K562 (cell line): ENCODE measurements around the gene PUDP. TPM values are rescaled to one million over a fixed set of nuclear protein-coding genes. Genes with fewer than 3 reads are reported as not detected.

Experiments
- CHD4 ChIP-seq: fragments of 200-600 bp; sonication (generic); IDR thresholded peaks from 3 replicates; pipeline ENCODE4 v1.6.1; 2012; ENCODE audit warnings: low read depth, mild to moderate bottlenecking, mixed read lengths, low read length, inconsistent platforms; ENCODE audit not compliant: insufficient read depth, insufficient replicate concordance, poor library complexity, severe bottlenecking
- FOXJ2 ChIP-seq: fragments of 200-800 bp; sonication (Bioruptor generic); IDR thresholded peaks from 2 replicates; pipeline ENCODE4 v1.6.1; 2016; ENCODE audit warnings: missing genetic modification characterization, missing compliant biosample characterization
- KAT8 ChIP-seq: fragments of 450-650 bp; IDR thresholded peaks from 2 replicates; pipeline ENCODE4 v1.6.1; 2016; ENCODE audit warnings: low read depth, mild to moderate bottlenecking
- MYC ChIP-seq, 2 experiments: fragments of 250-450 bp in 1 of 2; sonication (Bioruptor Pico) in 1 of 2; IDR thresholded peaks; 2 replicates each; pipeline versions ENCODE4 v1.5.1 to v1.6.1; 2012 to 2021; ENCODE audit warnings: low read depth in 2 of 2, borderline replicate concordance in 1 of 2, improper control_type of control experiment in 1 of 2, low read length in 1 of 2, mild to moderate bottlenecking in 1 of 2, moderate library complexity in 1 of 2
- NCOA1 ChIP-seq: fragments of 450-650 bp; IDR thresholded peaks from 2 replicates; pipeline ENCODE4 v1.6.1; 2016; ENCODE audit warnings: low read depth
- NFIC ChIP-seq: fragments of 450-650 bp; IDR thresholded peaks from 2 replicates; pipeline ENCODE4 v1.6.1; 2017; ENCODE audit warnings: mild to moderate bottlenecking, inconsistent platforms
- NONO ChIP-seq, 2 experiments: fragments of 200-400 bp in 1 of 2; fragments of 450-650 bp in 1 of 2; formaldehyde crosslinking in 1 of 2; IDR thresholded peaks; 2 replicates each; pipeline ENCODE4 v1.6.1; 2017; ENCODE audit warnings: low read depth in 2 of 2, mild to moderate bottlenecking in 2 of 2, moderate library complexity in 2 of 2, low read length in 1 of 2
- SETDB1 ChIP-seq: IDR thresholded peaks from one replicate; pipeline ENCODE4 v1.6.1; 2012; ENCODE audit warnings: low read length, control low read depth, inconsistent platforms
- SIN3B ChIP-seq: fragments of 450-650 bp; IDR thresholded peaks from 2 replicates; pipeline ENCODE4 v1.6.1; 2017; ENCODE audit warnings: low read depth, mild to moderate bottlenecking, moderate library complexity
- SIRT6 ChIP-seq: IDR thresholded peaks from one replicate; pipeline ENCODE4 v1.6.1; 2012; ENCODE audit warnings: low read depth, mild to moderate bottlenecking, control low read depth, inconsistent platforms, low read length, moderate library complexity
- SMARCE1 ChIP-seq: fragments of 450-650 bp; IDR thresholded peaks from 2 replicates; pipeline ENCODE4 v1.7.1; 2016; ENCODE audit warnings: mild to moderate bottlenecking
- SOX6 ChIP-seq: fragments of 450-650 bp; IDR thresholded peaks from 2 replicates; pipeline ENCODE4 v1.6.1; 2014; ENCODE audit warnings: mild to moderate bottlenecking
- SREBF2 ChIP-seq: sonication (generic); formaldehyde crosslinking; IDR thresholded peaks from 2 replicates; pipeline ENCODE4 v1.4.0; 2020; ENCODE audit warnings: mild to moderate bottlenecking, missing genetic modification reagents
- SRSF9 ChIP-seq: fragments of 200-400 bp; formaldehyde crosslinking; IDR thresholded peaks from 2 replicates; pipeline ENCODE4 v1.6.1; 2017; ENCODE audit warnings: low read depth, low read length, borderline replicate concordance
- ZNF12 ChIP-seq: sonication (generic); formaldehyde crosslinking; IDR thresholded peaks from 2 replicates; pipeline ENCODE4 v1.4.0; 2020; ENCODE audit warnings: mild to moderate bottlenecking, missing genetic modification reagents
- ZNF57 ChIP-seq: fragments of 450-650 bp; formaldehyde crosslinking; IDR thresholded peaks from 2 replicates; pipeline ENCODE4 v1.4.0; 2020; ENCODE audit warnings: mild to moderate bottlenecking, moderate library complexity
- ZSCAN29 ChIP-seq: fragments of 450-650 bp; IDR thresholded peaks from 2 replicates; pipeline ENCODE4 v1.6.1; 2017
- polyA plus RNA-seq, 8 experiments: library from polyadenylated mRNA; depleted of rRNA in 4 of 8; stranded (reverse) in 5 of 8; unstranded in 3 of 8; fragments of >200 nt; fragmentation: Nextera tagmentation in 2 of 8; fragmentation: Illumina TruSeq in 1 of 8; extraction: Ambion mirVana in 2 of 8; extraction: Trizol in 1 of 8; gene quantifications; 2 replicates each; pipeline versions ENCODE4 v1.2.1 to v1.2.3, GENCODE V29; 2011 to 2014; ENCODE audit warnings: inconsistent platforms in 1 of 8, missing spikeins in 1 of 8
- total RNA-seq, 7 experiments: library from RNA; depleted of rRNA in 6 of 7; stranded (reverse); fragments of >200 nt in 6 of 7; fragmentation: Illumina TruSeq in 2 of 7; extraction: Trizol in 2 of 7; gene quantifications; 2 replicates each; pipeline versions ENCODE4 v1.2.1 to v1.2.3, GENCODE V29; 2011 to 2021; ENCODE audit warnings: low replicate concordance in 1 of 7
- TF ChIP-seq, protein P1 (sequence below): fragments of 200-800 bp; sonication (Bioruptor generic); IDR thresholded peaks from 2 replicates; pipeline ENCODE4 v1.6.1; 2017; ENCODE audit warnings: missing genetic modification characterization, missing compliant biosample characterization
- TF ChIP-seq, protein P2 (sequence below), 2 experiments: IDR thresholded peaks; 2 replicates each; pipeline ENCODE4 v1.6.1; 2011; ENCODE audit warnings: borderline replicate concordance in 1 of 2, control low read depth in 1 of 2, low read depth in 1 of 2, low read length in 1 of 2, mild to moderate bottlenecking in 1 of 2, mixed read lengths in 1 of 2, moderate library complexity in 1 of 2; ENCODE audit not compliant: insufficient read depth in 1 of 2, insufficient read length in 1 of 2, poor library complexity in 1 of 2, severe bottlenecking in 1 of 2; ENCODE audit errors: extremely low read depth in 1 of 2
- TF ChIP-seq, protein P3 (sequence below): fragments of 250-450 bp; sonication (Bioruptor Pico); IDR thresholded peaks from 2 replicates; pipeline ENCODE4 v1.8.0; 2022; ENCODE audit warnings: moderate library complexity, mild to moderate bottlenecking, inconsistent platforms
- TF ChIP-seq, protein P4 (sequence below), 2 experiments: fragments of 450-650 bp; conservative IDR thresholded peaks; 2 replicates each; pipeline ENCODE4 v1.6.1; 2017; ENCODE audit warnings: mild to moderate bottlenecking in 2 of 2, moderate library complexity in 2 of 2
- TF ChIP-seq, protein P5 (sequence below), 2 experiments: fragments of 450-650 bp in 1 of 2; sonication (generic) in 1 of 2; formaldehyde crosslinking in 1 of 2; IDR thresholded peaks in 1 of 2; conservative IDR thresholded peaks in 1 of 2; 2 replicates each; pipeline versions ENCODE4 v1.6.1 to v1.8.1; 2016 to 2023; ENCODE audit warnings: mild to moderate bottlenecking in 2 of 2, moderate library complexity in 2 of 2, inconsistent platforms in 1 of 2, missing genetic modification reagents in 1 of 2

The PUDP gene
- total and polyA plus RNA-seq, 9 of the 15 experiments (the other 6 are each of a cell fraction or from before 2014, with no cell fraction given) = 13.6 to 63.0 (median 29.2) TPM

DNA sequence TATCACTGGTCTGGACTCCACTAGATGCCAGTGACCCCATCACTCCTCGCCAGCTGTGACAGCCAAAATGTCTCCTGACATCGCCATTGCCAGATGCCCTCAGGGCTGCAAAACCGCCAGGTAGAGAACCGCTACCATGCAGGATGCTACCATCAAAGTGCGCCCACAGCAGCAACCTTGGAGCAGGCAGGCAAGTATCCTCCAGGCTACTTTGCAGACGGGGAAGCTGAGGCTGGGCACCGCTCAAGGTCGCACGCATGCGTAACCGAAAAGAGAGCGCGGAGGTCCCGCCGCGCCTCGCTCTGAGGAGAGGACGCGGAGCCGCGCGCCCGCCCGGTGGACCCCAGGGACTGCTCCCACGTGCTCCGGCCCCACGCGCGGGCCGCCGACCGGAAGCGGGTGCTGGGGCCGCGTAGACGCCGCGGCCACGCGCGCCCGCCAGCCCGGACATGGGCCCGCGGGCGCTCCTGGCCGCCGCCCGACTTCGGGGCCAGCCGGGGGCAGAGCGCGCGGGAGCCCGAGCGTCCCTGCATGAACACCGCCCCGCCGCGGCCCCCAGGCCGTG is 458 bp downstream of the PUDP start, which contains the start of gene STS (continued):
- TF ChIP-seq SRSF9 (no peak), SIRT6 (no peak), SETDB1 (no peak), MYC (IDR thresholded peaks at IDR 0.05; ENCODE audit: low read depth, low read length) (peak; percentile 78), MYC (CRISPR knock-in tag; IDR thresholded peaks at IDR 0.05; ENCODE audit: borderline replicate concordance, low read depth) (no peak), NFIC (no peak), KAT8 (no peak), FOXJ2 (tag) (no peak), SMARCE1 (no peak), SOX6 (no peak), ZNF12 (CRISPR knock-in tag) (no peak), NONO (IDR thresholded peaks at IDR 0.05; ENCODE audit: low read depth in 2 of 2, low read length in 1 of 2) (0 out of 4 replicates have a peak, but pooled peaks of 1 of the 2 experiments have one; percentile 49), SIN3B (no peak), ZSCAN29 (peak; percentile 93; the same call in 1 of the 2 replicates), SREBF2 (CRISPR knock-in tag) (no peak), CHD4 (no peak), NCOA1 (no peak), ZNF57 (no peak)
- TF ChIP-seq, protein P1, sequence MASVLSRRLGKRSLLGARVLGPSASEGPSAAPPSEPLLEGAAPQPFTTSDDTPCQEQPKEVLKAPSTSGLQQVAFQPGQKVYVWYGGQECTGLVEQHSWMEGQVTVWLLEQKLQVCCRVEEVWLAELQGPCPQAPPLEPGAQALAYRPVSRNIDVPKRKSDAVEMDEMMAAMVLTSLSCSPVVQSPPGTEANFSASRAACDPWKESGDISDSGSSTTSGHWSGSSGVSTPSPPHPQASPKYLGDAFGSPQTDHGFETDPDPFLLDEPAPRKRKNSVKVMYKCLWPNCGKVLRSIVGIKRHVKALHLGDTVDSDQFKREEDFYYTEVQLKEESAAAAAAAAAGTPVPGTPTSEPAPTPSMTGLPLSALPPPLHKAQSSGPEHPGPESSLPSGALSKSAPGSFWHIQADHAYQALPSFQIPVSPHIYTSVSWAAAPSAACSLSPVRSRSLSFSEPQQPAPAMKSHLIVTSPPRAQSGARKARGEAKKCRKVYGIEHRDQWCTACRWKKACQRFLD (CRISPR knock-in tag) = no peak
- TF ChIP-seq, protein P2, sequence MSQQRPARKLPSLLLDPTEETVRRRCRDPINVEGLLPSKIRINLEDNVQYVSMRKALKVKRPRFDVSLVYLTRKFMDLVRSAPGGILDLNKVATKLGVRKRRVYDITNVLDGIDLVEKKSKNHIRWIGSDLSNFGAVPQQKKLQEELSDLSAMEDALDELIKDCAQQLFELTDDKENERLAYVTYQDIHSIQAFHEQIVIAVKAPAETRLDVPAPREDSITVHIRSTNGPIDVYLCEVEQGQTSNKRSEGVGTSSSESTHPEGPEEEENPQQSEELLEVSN (IDR thresholded peaks at IDR 0.05; ENCODE audit: borderline replicate concordance in 1 of 2, extremely low read depth in 1 of 2, insufficient read depth in 1 of 2, insufficient read length in 1 of 2, low read depth in 1 of 2, low read length in 1 of 2, poor library complexity in 1 of 2, severe bottlenecking in 1 of 2) = peak; percentile 36 to 68
- TF ChIP-seq, protein P3, sequence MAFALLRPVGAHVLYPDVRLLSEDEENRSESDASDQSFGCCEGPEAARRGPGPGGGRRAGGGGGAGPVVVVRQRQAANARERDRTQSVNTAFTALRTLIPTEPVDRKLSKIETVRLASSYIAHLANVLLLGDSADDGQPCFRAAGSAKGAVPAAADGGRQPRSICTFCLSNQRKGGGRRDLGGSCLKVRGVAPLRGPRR (CRISPR knock-in tag) = no peak
- TF ChIP-seq, protein P4, sequence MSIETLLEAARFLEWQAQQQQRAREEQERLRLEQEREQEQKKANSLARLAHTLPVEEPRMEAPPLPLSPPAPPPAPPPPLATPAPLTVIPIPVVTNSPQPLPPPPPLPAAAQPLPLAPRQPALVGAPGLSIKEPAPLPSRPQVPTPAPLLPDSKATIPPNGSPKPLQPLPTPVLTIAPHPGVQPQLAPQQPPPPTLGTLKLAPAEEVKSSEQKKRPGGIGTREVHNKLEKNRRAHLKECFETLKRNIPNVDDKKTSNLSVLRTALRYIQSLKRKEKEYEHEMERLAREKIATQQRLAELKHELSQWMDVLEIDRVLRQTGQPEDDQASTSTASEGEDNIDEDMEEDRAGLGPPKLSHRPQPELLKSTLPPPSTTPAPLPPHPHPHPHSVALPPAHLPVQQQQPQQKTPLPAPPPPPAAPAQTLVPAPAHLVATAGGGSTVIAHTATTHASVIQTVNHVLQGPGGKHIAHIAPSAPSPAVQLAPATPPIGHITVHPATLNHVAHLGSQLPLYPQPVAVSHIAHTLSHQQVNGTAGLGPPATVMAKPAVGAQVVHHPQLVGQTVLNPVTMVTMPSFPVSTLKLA (conservative IDR thresholded peaks at IDR 0.05) = 0 out of 4 replicates have a peak, but pooled peaks of 1 of the 2 experiments have one; percentile 29
- TF ChIP-seq, protein P5, sequence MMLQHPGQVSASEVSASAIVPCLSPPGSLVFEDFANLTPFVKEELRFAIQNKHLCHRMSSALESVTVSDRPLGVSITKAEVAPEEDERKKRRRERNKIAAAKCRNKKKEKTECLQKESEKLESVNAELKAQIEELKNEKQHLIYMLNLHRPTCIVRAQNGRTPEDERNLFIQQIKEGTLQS (IDR thresholded peaks at IDR 0.05) = no peak
- TF ChIP-seq, protein P5 (CRISPR knock-in tag; conservative IDR thresholded peaks at IDR 0.05) = no peak
